CD8-positive, alpha-beta memory T cell (primary cell): ENCODE data around the gene SEMA3C. TPM values are rescaled to one million over a fixed set of nuclear protein-coding genes. Genes with fewer than 3 reads are reported as not detected.

Experiments
- CTCF ChIA-PET: fragments of 350-600 bp; sonication (Branson Sonifier 250); formaldehyde crosslinking; loops from one replicate; lab custom pipeline; 2021; ENCODE audit warnings: antibody characterized with exemption; lab: Charles Lee
- POLR2A ChIA-PET: fragments of 350-600 bp; sonication (Branson Sonifier 250); formaldehyde crosslinking; loops from one replicate; lab custom pipeline; 2021; ENCODE audit warnings: antibody characterized with exemption; lab: Charles Lee
- DNase-seq, 5 donors: peaks; one replicate each; pipeline versions ENCODE4 v3.0.0 to v3.0.0-alpha.2; 2020 to 2022; ENCODE audit warnings: mixed read lengths in 1 of 5
- H3K27ac ChIP-seq: one replicate; pipeline ENCODE4 v1.7.0; 2013; ENCODE audit warnings: low read depth, mild to moderate bottlenecking, low read length, moderate library complexity
- H3K27me3 ChIP-seq: 2 replicates; pipeline ENCODE4 v1.7.0; 2013; ENCODE audit warnings: low read length, mild to moderate bottlenecking; ENCODE audit not compliant: insufficient read depth, poor library complexity, severe bottlenecking
- H3K36me3 ChIP-seq: 2 replicates; pipeline ENCODE4 v1.7.0; 2013; ENCODE audit warnings: mild to moderate bottlenecking, low read length, moderate library complexity; ENCODE audit not compliant: insufficient read depth
- H3K4me1 ChIP-seq: 2 replicates; pipeline ENCODE4 v1.7.0; 2013; ENCODE audit warnings: mild to moderate bottlenecking, low read length, moderate library complexity; ENCODE audit not compliant: insufficient read depth
- H3K4me3 ChIP-seq: 2 replicates; pipeline ENCODE4 v1.7.0; 2013; ENCODE audit warnings: mild to moderate bottlenecking, low read length
- H3K9me3 ChIP-seq: 2 replicates; pipeline ENCODE4 v1.7.0; 2013; ENCODE audit warnings: mild to moderate bottlenecking, low read length
- H3K27ac Mint-ChIP-seq, 8 donors: one replicate each; pipeline ENCODE4 v1.8.0; 2020 to 2021; ENCODE audit warnings: mixed read lengths in 8 of 8, mild to moderate bottlenecking in 6 of 8, inconsistent platforms in 3 of 8, moderate library complexity in 3 of 8
- H3K27me3 Mint-ChIP-seq, 2 donors: one replicate each; pipeline ENCODE4 v1.8.0; 2020 to 2021; ENCODE audit warnings: mixed read lengths in 2 of 2, mild to moderate bottlenecking in 1 of 2, moderate library complexity in 1 of 2
- H3K36me3 Mint-ChIP-seq, 3 donors: one replicate each; pipeline ENCODE4 v1.8.0; 2020 to 2021; ENCODE audit warnings: mixed read lengths in 3 of 3, inconsistent platforms in 1 of 3, mild to moderate bottlenecking in 1 of 3
- H3K4me1 Mint-ChIP-seq, 3 donors: one replicate each; pipeline ENCODE4 v1.8.0; 2020 to 2021; ENCODE audit warnings: mixed read lengths in 3 of 3, inconsistent platforms in 1 of 3, mild to moderate bottlenecking in 1 of 3
- H3K4me3 Mint-ChIP-seq, 7 donors: one replicate each; pipeline ENCODE4 v1.8.0; 2020 to 2021; ENCODE audit warnings: mixed read lengths in 7 of 7, mild to moderate bottlenecking in 6 of 7, moderate library complexity in 4 of 7, inconsistent platforms in 2 of 7
- H3K9me3 Mint-ChIP-seq, 5 donors: one replicate each; pipeline ENCODE4 v1.8.0; 2020 to 2022; ENCODE audit warnings: mixed read lengths in 5 of 5, mild to moderate bottlenecking in 3 of 5, moderate library complexity in 2 of 5, inconsistent platforms in 1 of 5
- polyA plus RNA-seq: library from polyadenylated mRNA; unstranded; fragments of 300-500 nt; fragmentation: Illumina TruSeq; gene quantifications from one replicate; pipeline ENCODE4 v1.2.3, GENCODE V29; 2021
- total RNA-seq, 2 experiments: library from RNA; stranded (reverse); gene quantifications; one replicate each; pipeline ENCODE4 v1.2.3, GENCODE V29; 2021

Gene SEMA3C
- total and polyA plus RNA-seq, 3 experiments from 2014 or later = not detected

DNA sequence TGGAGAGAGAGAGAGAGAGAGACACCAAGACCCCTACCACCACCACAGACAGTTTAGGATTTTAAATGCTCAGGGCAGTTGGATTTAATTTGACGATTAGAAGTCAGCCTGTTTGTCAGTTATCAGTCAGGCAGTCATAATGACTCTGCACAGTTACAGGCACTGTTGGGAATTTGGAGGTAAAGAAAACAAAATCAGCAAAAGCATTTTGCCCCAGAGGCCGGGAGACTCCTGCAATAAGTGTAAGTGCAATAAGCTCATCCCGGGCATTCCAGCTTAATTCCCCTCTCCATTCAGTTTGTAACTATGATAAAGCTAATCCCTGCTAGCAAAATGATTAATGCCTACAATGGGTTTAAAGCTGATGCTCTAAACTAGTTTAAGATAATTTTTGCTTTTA is 13.5 kb downstream of the SEMA3C start:
- Histone ChIP-seq H3K4me1 (no peaks in the 10 kb centered on the region), H3K36me3 (no peaks in the 10 kb centered on the region), H3K27me3 (no peaks in the 10 kb centered on the region), H3K4me3 (no peak overlapping the region), H3K27ac (no peak overlapping the region), H3K9me3 (no peaks in the 10 kb centered on the region)
- H3K4me3 Mint-ChIP-seq = no peak overlapping the region
- H3K36me3 Mint-ChIP-seq = no peaks in the 10 kb centered on the region
- no peak overlapping the region for H3K27ac Mint-ChIP-seq
- ChIA-PET CTCF (no interaction called here), POLR2A (no interaction called here)
- H3K4me1 Mint-ChIP-seq = no peaks in the 10 kb centered on the region
- no peak for DNase-seq
- peaks cover 0 to 13% (median 3%) of the 10 kb centered on the region in 5 donors for H3K9me3 Mint-ChIP-seq
- H3K27me3 Mint-ChIP-seq = no peaks in the 10 kb centered on the region

DNA sequence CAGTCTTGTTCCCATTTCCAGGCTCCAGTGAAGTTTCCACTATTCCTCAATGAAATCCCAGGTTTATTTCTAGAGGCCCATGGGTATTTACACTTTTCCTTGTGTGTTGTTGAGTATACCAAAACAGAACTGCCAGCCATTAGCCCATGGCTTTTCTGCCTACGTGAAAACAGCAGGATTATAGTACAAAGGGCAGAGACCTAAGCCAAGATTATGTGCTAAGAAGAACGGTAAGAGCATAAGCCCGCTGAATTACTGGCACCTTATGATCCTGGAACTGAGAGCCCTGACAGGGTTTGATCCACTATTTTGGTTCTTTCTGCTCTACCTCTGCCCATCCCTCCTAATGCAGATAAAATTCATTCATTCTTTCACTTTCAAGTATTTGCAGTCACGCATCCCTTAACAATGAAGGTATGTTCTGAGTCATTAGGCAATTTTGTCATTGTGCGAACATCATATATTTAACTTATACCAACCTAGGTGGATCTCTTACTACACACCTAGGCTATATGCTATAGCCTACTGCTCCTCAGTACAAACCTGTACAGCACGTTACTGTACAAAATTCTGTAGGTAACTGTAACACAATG is 16.0 kb downstream of the SEMA3C start:
- POLR2A ChIA-PET = no interaction called here
- no peaks in the 10 kb centered on the region for H3K36me3 Mint-ChIP-seq
- no peaks in the 10 kb centered on the region for H3K36me3 ChIP-seq
- H3K27ac Mint-ChIP-seq = no peak overlapping the region
- H3K4me1 ChIP-seq = no peaks in the 10 kb centered on the region
- H3K27me3 ChIP-seq = no peaks in the 10 kb centered on the region
- no peak for DNase-seq
- H3K27me3 Mint-ChIP-seq = no peaks in the 10 kb centered on the region
- H3K27ac ChIP-seq = no peak overlapping the region
- H3K4me1 Mint-ChIP-seq = no peaks in the 10 kb centered on the region
- H3K4me3 Mint-ChIP-seq = no peak overlapping the region
- H3K9me3 ChIP-seq = no peaks in the 10 kb centered on the region
- peaks cover 0 to 13% (median 3%) of the 10 kb centered on the region in 5 donors for H3K9me3 Mint-ChIP-seq
- no peak overlapping the region for H3K4me3 ChIP-seq
- CTCF ChIA-PET = no interaction called here

DNA sequence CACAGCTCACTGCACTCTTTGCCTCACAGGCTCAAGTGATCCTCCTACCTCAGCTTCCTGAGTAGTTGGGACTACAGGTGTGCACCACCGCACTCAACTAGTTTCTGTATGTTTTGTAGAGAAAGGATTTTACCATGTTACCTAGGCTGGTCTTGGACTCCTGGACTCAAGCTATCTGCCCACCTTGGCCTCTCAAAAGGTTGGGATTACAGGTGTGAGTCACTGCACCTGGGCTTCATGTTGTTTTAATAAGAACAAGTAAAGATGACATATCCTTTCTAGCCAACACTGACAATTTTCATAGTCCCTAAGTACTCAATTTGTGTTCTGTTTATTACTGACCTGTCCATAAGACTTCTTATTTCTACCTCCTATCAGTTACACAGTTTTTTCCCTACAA is 16.8 kb downstream of the SEMA3C start:
- Histone ChIP-seq H3K4me1 (no peaks in the 10 kb centered on the region), H3K36me3 (no peaks in the 10 kb centered on the region), H3K4me3 (no peak overlapping the region), H3K9me3 (no peaks in the 10 kb centered on the region), H3K27me3 (no peaks in the 10 kb centered on the region), H3K27ac (no peak overlapping the region)
- CTCF ChIA-PET = no interaction called here
- POLR2A ChIA-PET = no interaction called here
- DNase-seq = no peak
- peaks cover 2 to 13% (median 3%) of the 10 kb centered on the region in 5 donors for H3K9me3 Mint-ChIP-seq
- H3K4me1 Mint-ChIP-seq = no peaks in the 10 kb centered on the region
- no peak overlapping the region for H3K4me3 Mint-ChIP-seq
- H3K27me3 Mint-ChIP-seq = no peaks in the 10 kb centered on the region
- H3K36me3 Mint-ChIP-seq = no peaks in the 10 kb centered on the region
- no peak overlapping the region for H3K27ac Mint-ChIP-seq

DNA sequence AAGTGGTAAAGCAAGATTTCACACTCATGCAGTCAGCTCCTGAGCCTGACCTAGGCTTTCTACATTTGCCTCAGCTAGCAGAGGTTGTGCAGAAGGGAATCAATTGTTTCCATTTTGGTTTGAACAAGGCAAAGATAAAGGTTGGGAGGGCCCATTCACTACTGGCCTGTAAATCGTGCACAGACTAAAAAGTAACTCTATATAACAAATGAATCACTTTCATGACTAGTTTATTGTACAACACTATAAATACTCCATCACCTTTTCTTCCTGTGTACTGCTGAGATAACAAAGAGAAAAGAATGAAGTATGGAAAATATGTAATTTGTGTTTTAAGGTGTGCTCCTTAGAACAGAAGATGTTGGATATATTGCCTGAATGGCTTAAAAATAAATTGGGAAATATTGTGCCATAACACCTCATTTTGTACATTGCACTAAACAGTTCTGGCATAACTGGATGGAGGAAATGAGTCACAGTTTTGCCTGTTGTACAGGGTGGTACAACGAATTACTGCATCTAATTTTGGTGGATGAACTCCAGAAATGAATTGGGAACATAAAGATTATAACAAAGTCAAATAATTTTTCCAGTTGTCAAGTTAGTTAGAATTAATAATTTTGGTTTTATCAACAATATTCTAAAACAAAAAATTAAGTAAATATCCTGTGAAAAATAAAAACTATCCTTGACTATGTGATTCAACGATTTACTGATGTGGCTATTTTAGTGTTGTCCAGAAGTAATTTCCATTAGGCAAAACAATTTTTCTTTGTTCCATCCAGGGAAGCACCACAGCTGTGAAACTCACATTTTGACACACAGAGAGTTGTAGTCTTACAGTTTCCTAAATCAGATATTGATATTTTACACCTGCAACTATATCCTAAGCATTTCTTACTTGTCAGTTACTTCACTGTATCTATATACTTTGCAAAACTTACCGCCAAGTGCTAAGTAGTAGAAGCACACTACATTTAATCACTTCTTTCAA is 18.0 kb downstream of the SEMA3C start:
- POLR2A ChIA-PET = no interaction called here
- DNase-seq = no peak

DNA sequence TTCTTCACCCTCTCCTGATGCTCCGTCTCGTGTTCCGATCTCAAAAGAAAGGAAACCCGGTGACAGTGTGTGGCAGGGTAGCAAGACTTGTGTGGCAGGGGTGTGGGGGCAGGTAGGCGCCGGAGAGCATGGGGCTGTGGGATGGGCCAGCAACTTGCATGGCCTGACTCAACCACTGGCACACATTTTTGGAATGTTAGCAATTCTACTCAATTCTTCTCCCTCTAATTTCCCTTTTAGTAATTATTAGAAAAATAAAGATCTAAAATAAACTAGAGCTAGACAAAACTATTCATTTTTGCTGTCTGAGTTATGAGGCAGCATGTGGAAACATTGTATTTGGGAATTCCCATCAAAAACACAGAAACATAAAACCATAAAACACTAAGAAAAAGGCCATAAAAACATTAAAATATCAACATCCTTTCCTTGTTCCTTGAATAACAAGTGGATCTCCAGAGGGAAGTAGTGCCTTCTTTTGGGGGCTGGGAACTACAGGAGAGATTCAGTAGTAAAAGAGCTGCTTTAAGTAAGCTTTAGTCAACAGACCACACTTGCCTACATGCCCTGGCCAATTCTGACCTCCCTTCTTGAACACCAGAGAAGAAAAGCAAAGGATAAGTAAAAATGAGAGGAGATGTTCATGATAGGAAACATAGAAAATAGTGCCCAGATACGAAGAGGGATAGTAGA is 21.8 kb downstream of the SEMA3C start:
- H3K27ac ChIP-seq = no peak overlapping the region
- CTCF ChIA-PET = no interaction called here
- H3K27me3 Mint-ChIP-seq = no peaks in the 10 kb centered on the region
- no peak overlapping the region for H3K27ac Mint-ChIP-seq
- H3K36me3 ChIP-seq = no peaks in the 10 kb centered on the region
- no peak overlapping the region for H3K4me3 Mint-ChIP-seq
- H3K9me3 Mint-ChIP-seq = peaks cover 0 to 14% (median 6%) of the 10 kb centered on the region in 5 donors
- no peaks in the 10 kb centered on the region for H3K9me3 ChIP-seq
- no peaks in the 10 kb centered on the region for H3K27me3 ChIP-seq
- no peak overlapping the region for H3K4me3 ChIP-seq
- no peaks in the 10 kb centered on the region for H3K4me1 ChIP-seq
- DNase-seq = no peak
- H3K4me1 Mint-ChIP-seq = no peaks in the 10 kb centered on the region
- POLR2A ChIA-PET = no interaction called here
- H3K36me3 Mint-ChIP-seq = no peaks in the 10 kb centered on the region

More for the DNA sequence above, 18.0 kb downstream of the SEMA3C start:
- Histone ChIP-seq H3K9me3 (no peaks in the 10 kb centered on the region), H3K4me3 (no peak overlapping the region), H3K36me3 (no peaks in the 10 kb centered on the region), H3K27me3 (no peaks in the 10 kb centered on the region), H3K27ac (no peak overlapping the region), H3K4me1 (no peaks in the 10 kb centered on the region)
- CTCF ChIA-PET = no interaction called here
- Mint-ChIP-seq H3K9me3 (peaks cover 2 to 9% (median 3%) of the 10 kb centered on the region in 5 donors), H3K27me3 (no peaks in the 10 kb centered on the region), H3K36me3 (no peaks in the 10 kb centered on the region), H3K27ac (no peak overlapping the region), H3K4me3 (no peak overlapping the region), H3K4me1 (no peaks in the 10 kb centered on the region)

DNA sequence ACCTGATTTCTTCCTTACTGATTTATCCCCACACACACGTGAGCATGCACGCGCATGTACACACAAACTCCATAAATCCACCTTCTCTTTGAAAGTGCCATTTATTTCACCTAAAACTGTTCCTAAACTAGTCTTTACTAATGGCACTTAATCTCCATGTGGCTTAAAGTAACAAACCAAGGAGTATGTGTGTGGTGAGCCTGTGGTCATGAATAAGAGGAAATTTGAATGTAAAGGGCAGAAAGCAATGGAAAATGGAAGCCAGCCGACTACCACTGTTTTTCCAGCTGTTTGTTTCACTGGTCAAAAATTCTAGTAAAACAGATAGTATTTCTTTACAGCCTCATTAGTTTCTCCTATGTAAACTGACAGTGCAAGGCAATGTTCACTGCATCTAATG is 23.8 kb downstream of the SEMA3C start:
- Mint-ChIP-seq H3K36me3 (no peaks in the 10 kb centered on the region), H3K4me1 (no peaks in the 10 kb centered on the region), H3K27ac (no peak overlapping the region), H3K27me3 (no peaks in the 10 kb centered on the region), H3K9me3 (peaks cover 0 to 14% (median 3%) of the 10 kb centered on the region in 5 donors), H3K4me3 (no peak overlapping the region)
- H3K27me3 ChIP-seq = no peaks in the 10 kb centered on the region
- DNase-seq = no peak
- H3K27ac ChIP-seq = no peak overlapping the region
- no peak overlapping the region for H3K4me3 ChIP-seq
- H3K36me3 ChIP-seq = no peaks in the 10 kb centered on the region
- no peaks in the 10 kb centered on the region for H3K9me3 ChIP-seq
- POLR2A ChIA-PET = no interaction called here
- no peaks in the 10 kb centered on the region for H3K4me1 ChIP-seq
- CTCF ChIA-PET = no interaction called here

DNA sequence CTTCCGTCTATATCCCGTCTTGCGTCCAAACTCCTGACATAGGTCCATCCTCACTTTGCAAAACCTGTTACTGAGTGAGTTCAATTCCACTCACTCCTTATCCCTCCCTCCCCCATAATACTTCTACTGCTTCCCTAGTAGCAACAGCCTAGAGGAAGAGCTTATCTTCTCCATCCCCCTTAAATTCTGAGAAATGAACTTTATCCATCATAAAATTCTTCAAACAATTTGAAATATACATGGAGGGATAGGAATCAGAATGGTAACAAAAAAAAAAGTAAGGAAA is 27.6 kb downstream of the SEMA3C start:
- Histone ChIP-seq H3K27me3 (no peaks in the 10 kb centered on the region), H3K9me3 (no peaks in the 10 kb centered on the region), H3K36me3 (no peaks in the 10 kb centered on the region), H3K4me3 (no peak overlapping the region), H3K4me1 (no peaks in the 10 kb centered on the region), H3K27ac (no peak overlapping the region)
- no peak overlapping the region for H3K27ac Mint-ChIP-seq
- peaks cover 0 to 10% (median 3%) of the 10 kb centered on the region in 5 donors for H3K9me3 Mint-ChIP-seq
- H3K36me3 Mint-ChIP-seq = no peaks in the 10 kb centered on the region
- ChIA-PET CTCF (no interaction called here), POLR2A (no interaction called here)
- no peak for DNase-seq
- H3K27me3 Mint-ChIP-seq = no peaks in the 10 kb centered on the region
- no peaks in the 10 kb centered on the region for H3K4me1 Mint-ChIP-seq
- no peak overlapping the region for H3K4me3 Mint-ChIP-seq
